PC-3 (cell line): ENCODE data around the gene AREL1. TPM values are rescaled to one million over a fixed set of nuclear protein-coding genes. Genes with fewer than 3 reads are reported as not detected.

Experiments
- ATAC-seq: fragments of 200-7000 bp; cut with Tn5 transposase; 2 replicates; pipeline ENCODE4 v1.9.1; 2020; ENCODE audit warnings: mild to moderate bottlenecking, moderate library complexity
- BruUV-seq: library from RNA; stranded (reverse); fragments of 400-500 nt; replicated peaks from 2 replicates; lab custom pipeline; 2021; lab: Mats Ljungman, UMichigan
- CTCF ChIA-PET: fragments of 300-600 bp; sonication (Branson Sonifier 250); formaldehyde crosslinking; loops from one replicate; lab custom pipeline; 2022; ENCODE audit warnings: antibody characterized with exemption; lab: Charles Lee
- POLR2A ChIA-PET: fragments of 300-600 bp; sonication (Branson Sonifier 250); formaldehyde crosslinking; loops from one replicate; lab custom pipeline; 2022; ENCODE audit warnings: antibody characterized with exemption; ENCODE audit not compliant: unreplicated experiment; lab: Charles Lee
- DNase-seq: peaks from one replicate; pipeline ENCODE4 v3.0.0-alpha.2; 2015
- H2AFZ ChIP-seq: fragments of 300-600 bp; sonication (generic); 2 replicates; pipeline ENCODE4 v1.6.0; 2016; ENCODE audit warnings: antibody characterized with exemption, low read length
- H3F3A ChIP-seq: fragments of 300-600 bp; sonication (generic); one replicate; pipeline ENCODE4 v1.6.0; 2017; ENCODE audit warnings: antibody characterized with exemption, low read length, control low read depth, mild to moderate bottlenecking; ENCODE audit not compliant: unreplicated experiment
- H3K27ac ChIP-seq: fragments of 300-600 bp; sonication (generic); 2 replicates; pipeline ENCODE4 v1.5.1; 2016; ENCODE audit warnings: mild to moderate bottlenecking, low read length
- H3K27me3 ChIP-seq: fragments of 300-600 bp; sonication (generic); 2 replicates; pipeline ENCODE4 v1.6.1; 2016; ENCODE audit warnings: low read length, mixed read lengths
- H3K36me3 ChIP-seq: fragments of 300-600 bp; sonication (generic); 2 replicates; pipeline ENCODE4 v1.6.1; 2016; ENCODE audit warnings: low read depth, mixed run types, low read length, mixed read lengths
- H3K4me1 ChIP-seq: fragments of 300-600 bp; sonication (generic); 2 replicates; pipeline ENCODE4 v1.5.1; 2016; ENCODE audit warnings: low read length; ENCODE audit not compliant: insufficient read depth
- H3K4me2 ChIP-seq: fragments of 300-600 bp; sonication (generic); 2 replicates; pipeline ENCODE4 v1.6.0; 2016; ENCODE audit warnings: low read length
- H3K4me3 ChIP-seq: fragments of 300-600 bp; sonication (generic); 2 replicates; pipeline ENCODE4 v1.5.1; 2016; ENCODE audit warnings: mild to moderate bottlenecking, low read length, mixed read lengths
- H3K79me2 ChIP-seq: fragments of 300-600 bp; sonication (generic); 2 replicates; pipeline ENCODE4 v1.6.1; 2017; ENCODE audit warnings: low read length, mixed read lengths
- H3K9ac ChIP-seq: fragments of 300-600 bp; sonication (generic); 2 replicates; pipeline ENCODE4 v1.6.0; 2016; ENCODE audit warnings: mild to moderate bottlenecking, low read length
- H3K9me2 ChIP-seq: fragments of 300-600 bp; sonication (generic); replicated peaks from 2 replicates; pipeline ENCODE4 v1.6.1; 2016; ENCODE audit warnings: mixed run types, low read length, mixed read lengths
- H3K9me3 ChIP-seq: fragments of 300-600 bp; sonication (generic); 2 replicates; pipeline ENCODE4 v1.6.1; 2016; ENCODE audit warnings: low read length, mixed read lengths
- H4K20me1 ChIP-seq: fragments of 300-600 bp; sonication (generic); 2 replicates; pipeline ENCODE4 v1.6.1; 2016; ENCODE audit warnings: low read length, mixed read lengths
- CTCF ChIP-seq: fragments of 300-600 bp; sonication (generic); conservative IDR thresholded peaks from 2 replicates; pipeline ENCODE4 v1.5.1; 2017; ENCODE audit warnings: antibody characterized with exemption, low read depth, mild to moderate bottlenecking, low read length
- EZH2 ChIP-seq: fragments of 300-600 bp; sonication (generic); IDR thresholded peaks from one replicate; pipeline ENCODE4 v1.6.1; 2017; ENCODE audit warnings: antibody characterized with exemption, mild to moderate bottlenecking, low read length; ENCODE audit not compliant: unreplicated experiment
- EZH2phosphoT487 ChIP-seq: fragments of 300-600 bp; sonication (generic); IDR thresholded peaks from 2 replicates; pipeline ENCODE4 v1.6.1; 2018; ENCODE audit warnings: mild to moderate bottlenecking, antibody characterized with exemption, low read length, borderline replicate concordance
- intact Hi-C: fragments of 100-400 bp; cut with micrococcal nuclease; formaldehyde crosslinking; loops from 2 replicates; pipeline ENCODE4 v1.9.0; 2023
- total RNA-seq: library from RNA; depleted of rRNA; stranded (reverse); fragments of >200 nt; gene quantifications from 2 replicates; pipeline ENCODE4 v1.2.3, GENCODE V29; 2014; rRNA removed

The AREL1 gene
- total RNA-seq, 1 experiment from 2014 or later, result 32.1 TPM

DNA sequence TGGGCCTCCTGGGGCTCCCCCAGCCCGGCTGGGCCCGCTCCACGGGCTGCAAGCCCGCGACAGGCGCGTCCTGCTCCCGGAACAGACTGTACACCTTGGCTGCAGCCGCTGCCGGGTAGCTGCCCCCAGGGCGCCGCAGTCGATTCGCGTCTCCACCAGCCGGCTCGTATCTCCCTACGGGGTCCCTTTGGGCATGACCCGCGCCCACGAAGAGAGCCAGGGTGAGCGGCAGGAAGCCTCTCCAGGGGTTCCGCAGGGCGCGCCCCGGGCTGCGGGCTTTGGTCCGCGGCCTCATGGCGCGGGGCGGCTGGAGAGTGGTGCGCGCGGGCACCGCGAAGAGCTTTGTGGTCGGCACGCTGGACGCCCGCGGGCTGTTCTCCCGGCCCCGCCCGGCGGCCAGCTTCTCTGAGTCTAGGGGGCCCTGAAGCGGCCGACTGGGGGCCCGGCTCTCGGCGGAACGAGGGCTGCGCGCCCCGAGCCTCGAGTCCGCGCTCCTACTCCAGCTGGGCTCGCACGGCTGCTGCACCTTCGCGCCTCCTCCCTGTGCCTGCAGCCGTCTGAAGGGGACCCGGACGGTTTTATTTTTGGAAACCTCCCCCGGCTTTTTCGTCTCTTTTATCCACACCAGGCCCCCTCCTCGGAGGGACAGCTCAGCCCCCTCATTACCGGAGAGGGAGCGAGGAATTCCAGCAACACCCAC, 101.1 kb downstream of the AREL1 start, which contains the start of gene LTBP2:
Gene LTBP2 (minus strand): TSS at position 588 of the 700 bp plus-strand sequence. CDS start 293 bp downstream, at position 295.
- BruUV-seq, result no TSS peak
- CTCF ChIA-PET, result no interaction called here
- Histone ChIP-seq H3K9me3 (no peaks in the 10 kb centered on the region), H2AFZ (peak within 1 kb of the TSS; percentile 97), H3K27ac (no peak within 1 kb of the TSS), H3K9ac (peak within 1 kb of the TSS; percentile 77), H3K79me2 (peaks cover 11% of the 10 kb centered on the region), H3K36me3 (no peaks in the 10 kb centered on the region), H3K4me3 (peak within 1 kb of the TSS; percentile 87), H3K4me2 (peak within 1 kb of the TSS; percentile 99), H3K4me1 (peaks cover 44% of the 10 kb centered on the region), H4K20me1 (no peaks in the 10 kb centered on the region), H3F3A (peaks cover under 1% of the 10 kb centered on the region), H3K27me3 (no peaks in the 10 kb centered on the region), H3K9me2 (no peaks in the 10 kb centered on the region)
- DNase-seq (peak; percentile 25), ATAC-seq (peak; percentile 13)
- POLR2A ChIA-PET, result interaction anchor here (0.6 kb wide), 1 partner anchor 457 kb away, joined by 3 read pairs; no protein-coding TSS in a partner anchor
- TF ChIP-seq EZH2phosphoT487 (no peak), EZH2 (no peak), CTCF (no peak)
- intact Hi-C loops, result no loop called here

Other genes with a start within 250 kb of the AREL1 start
- gene NPC2, start 219.8 kb downstream of the AREL1 start, total RNA-seq, result 138 and 195 TPM in 2 replicates
- 30.1 and 32.3 TPM in 2 replicates for gene ISCA2, start 219.3 kb downstream of the AREL1 start, total RNA-seq
- gene LTBP2, start 100.8 kb downstream of the AREL1 start, total RNA-seq, result 17.4 and 18.1 TPM in 2 replicates
- gene FCF1, start 64 bp upstream of the AREL1 start, total RNA-seq, result 29.7 and 33.1 TPM in 2 replicates
- 25.1 and 30.8 TPM in 2 replicates for gene YLPM1, start 50.2 kb upstream of the AREL1 start, total RNA-seq
- not detected in 2 replicates for gene PROX2, start 163.1 kb upstream of the AREL1 start, total RNA-seq
- gene DLST, start 168.8 kb upstream of the AREL1 start, total RNA-seq, result 56.9 and 61.1 TPM in 2 replicates
- gene RPS6KL1, start 210.2 kb upstream of the AREL1 start, total RNA-seq, result 16.0 and 17.9 TPM in 2 replicates
- gene PGF, start 242.5 kb upstream of the AREL1 start, total RNA-seq, result 0.26 and 1.5 TPM in 2 replicates